PC-3 (cell line): ENCODE data around the gene SDSL. TPM values are rescaled to one million over a fixed set of nuclear protein-coding genes. Genes with fewer than 3 reads are reported as not detected.

ENCODE experiments used
- ATAC-seq: fragments of 200-7000 bp; cut with Tn5 transposase; 2 replicates; pipeline ENCODE4 v1.9.1; 2020; ENCODE audit warnings: mild to moderate bottlenecking, moderate library complexity
- BruUV-seq: library from RNA; stranded (reverse); fragments of 400-500 nt; replicated peaks from 2 replicates; lab custom pipeline; 2021; lab: Mats Ljungman, UMichigan
- CTCF ChIA-PET: fragments of 300-600 bp; sonication (Branson Sonifier 250); formaldehyde crosslinking; loops from one replicate; lab custom pipeline; 2022; ENCODE audit warnings: antibody characterized with exemption; lab: Charles Lee
- POLR2A ChIA-PET: fragments of 300-600 bp; sonication (Branson Sonifier 250); formaldehyde crosslinking; loops from one replicate; lab custom pipeline; 2022; ENCODE audit warnings: antibody characterized with exemption; ENCODE audit not compliant: unreplicated experiment; lab: Charles Lee
- DNase-seq: peaks from one replicate; pipeline ENCODE4 v3.0.0-alpha.2; 2015
- H2AFZ ChIP-seq: fragments of 300-600 bp; sonication (generic); 2 replicates; pipeline ENCODE4 v1.6.0; 2016; ENCODE audit warnings: antibody characterized with exemption, low read length
- H3F3A ChIP-seq: fragments of 300-600 bp; sonication (generic); one replicate; pipeline ENCODE4 v1.6.0; 2017; ENCODE audit warnings: antibody characterized with exemption, low read length, control low read depth, mild to moderate bottlenecking; ENCODE audit not compliant: unreplicated experiment
- H3K27ac ChIP-seq: fragments of 300-600 bp; sonication (generic); 2 replicates; pipeline ENCODE4 v1.5.1; 2016; ENCODE audit warnings: mild to moderate bottlenecking, low read length
- H3K27me3 ChIP-seq: fragments of 300-600 bp; sonication (generic); 2 replicates; pipeline ENCODE4 v1.6.1; 2016; ENCODE audit warnings: low read length, mixed read lengths
- H3K36me3 ChIP-seq: fragments of 300-600 bp; sonication (generic); 2 replicates; pipeline ENCODE4 v1.6.1; 2016; ENCODE audit warnings: low read depth, mixed run types, low read length, mixed read lengths
- H3K4me1 ChIP-seq: fragments of 300-600 bp; sonication (generic); 2 replicates; pipeline ENCODE4 v1.5.1; 2016; ENCODE audit warnings: low read length; ENCODE audit not compliant: insufficient read depth
- H3K4me2 ChIP-seq: fragments of 300-600 bp; sonication (generic); 2 replicates; pipeline ENCODE4 v1.6.0; 2016; ENCODE audit warnings: low read length
- H3K4me3 ChIP-seq: fragments of 300-600 bp; sonication (generic); 2 replicates; pipeline ENCODE4 v1.5.1; 2016; ENCODE audit warnings: mild to moderate bottlenecking, low read length, mixed read lengths
- H3K79me2 ChIP-seq: fragments of 300-600 bp; sonication (generic); 2 replicates; pipeline ENCODE4 v1.6.1; 2017; ENCODE audit warnings: low read length, mixed read lengths
- H3K9ac ChIP-seq: fragments of 300-600 bp; sonication (generic); 2 replicates; pipeline ENCODE4 v1.6.0; 2016; ENCODE audit warnings: mild to moderate bottlenecking, low read length
- H3K9me2 ChIP-seq: fragments of 300-600 bp; sonication (generic); replicated peaks from 2 replicates; pipeline ENCODE4 v1.6.1; 2016; ENCODE audit warnings: mixed run types, low read length, mixed read lengths
- H3K9me3 ChIP-seq: fragments of 300-600 bp; sonication (generic); 2 replicates; pipeline ENCODE4 v1.6.1; 2016; ENCODE audit warnings: low read length, mixed read lengths
- H4K20me1 ChIP-seq: fragments of 300-600 bp; sonication (generic); 2 replicates; pipeline ENCODE4 v1.6.1; 2016; ENCODE audit warnings: low read length, mixed read lengths
- EZH2 ChIP-seq: fragments of 300-600 bp; sonication (generic); IDR thresholded peaks from one replicate; pipeline ENCODE4 v1.6.1; 2017; ENCODE audit warnings: antibody characterized with exemption, mild to moderate bottlenecking, low read length; ENCODE audit not compliant: unreplicated experiment
- EZH2phosphoT487 ChIP-seq: fragments of 300-600 bp; sonication (generic); IDR thresholded peaks from 2 replicates; pipeline ENCODE4 v1.6.1; 2018; ENCODE audit warnings: mild to moderate bottlenecking, antibody characterized with exemption, low read length, borderline replicate concordance
- intact Hi-C: fragments of 100-400 bp; cut with micrococcal nuclease; formaldehyde crosslinking; loops from 2 replicates; pipeline ENCODE4 v1.9.0; 2023
- total RNA-seq: library from RNA; depleted of rRNA; stranded (reverse); fragments of >200 nt; gene quantifications from 2 replicates; pipeline ENCODE4 v1.2.3, GENCODE V29; 2014
- TF ChIP-seq, protein P1 (sequence below): fragments of 300-600 bp; sonication (generic); conservative IDR thresholded peaks from 2 replicates; pipeline ENCODE4 v1.5.1; 2017; ENCODE audit warnings: antibody characterized with exemption, low read depth, mild to moderate bottlenecking, low read length

The SDSL gene
- total RNA-seq, 1 experiment from 2014 or later = 14.0 TPM

DNA sequence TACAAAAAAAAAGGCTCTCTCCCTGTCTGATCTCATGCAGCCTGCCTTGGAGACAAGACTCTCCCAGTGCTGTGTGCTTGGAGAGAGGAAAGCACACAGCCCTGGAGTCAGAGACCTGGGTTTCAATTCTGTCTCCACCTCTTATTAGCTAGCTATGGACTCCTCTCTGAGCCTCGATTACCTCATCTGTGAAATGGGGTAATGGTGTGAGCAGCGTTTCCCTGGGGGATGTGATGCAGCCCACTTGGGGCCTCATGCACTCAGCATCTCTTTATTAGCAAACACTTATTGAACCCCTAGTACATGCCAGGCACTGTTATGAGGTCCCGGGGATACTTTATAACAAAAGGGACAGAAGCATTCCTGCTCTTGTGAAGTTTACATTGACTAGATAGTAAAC, 31.0 kb upstream of the SDSL start:
- no peak for ATAC-seq
- Histone ChIP-seq H3F3A (no peaks in the 10 kb centered on the region), H3K27ac (no peak overlapping the region), H3K4me2 (no peak overlapping the region), H3K4me1 (no peaks in the 10 kb centered on the region), H2AFZ (no peak overlapping the region), H3K36me3 (peaks cover 24% of the 10 kb centered on the region), H3K9ac (no peak overlapping the region), H4K20me1 (no peaks in the 10 kb centered on the region), H3K79me2 (no peaks in the 10 kb centered on the region), H3K27me3 (no peaks in the 10 kb centered on the region), H3K4me3 (no peak overlapping the region), H3K9me2 (no peaks in the 10 kb centered on the region), H3K9me3 (no peaks in the 10 kb centered on the region)
- ChIA-PET CTCF (no interaction called here), POLR2A (no interaction called here)
- BruUV-seq = no TSS peak
- no peak for DNase-seq
- intact Hi-C loops = no loop called here
- TF ChIP-seq EZH2phosphoT487 (no peak), EZH2 (no peak)
- TF ChIP-seq, protein P1, sequence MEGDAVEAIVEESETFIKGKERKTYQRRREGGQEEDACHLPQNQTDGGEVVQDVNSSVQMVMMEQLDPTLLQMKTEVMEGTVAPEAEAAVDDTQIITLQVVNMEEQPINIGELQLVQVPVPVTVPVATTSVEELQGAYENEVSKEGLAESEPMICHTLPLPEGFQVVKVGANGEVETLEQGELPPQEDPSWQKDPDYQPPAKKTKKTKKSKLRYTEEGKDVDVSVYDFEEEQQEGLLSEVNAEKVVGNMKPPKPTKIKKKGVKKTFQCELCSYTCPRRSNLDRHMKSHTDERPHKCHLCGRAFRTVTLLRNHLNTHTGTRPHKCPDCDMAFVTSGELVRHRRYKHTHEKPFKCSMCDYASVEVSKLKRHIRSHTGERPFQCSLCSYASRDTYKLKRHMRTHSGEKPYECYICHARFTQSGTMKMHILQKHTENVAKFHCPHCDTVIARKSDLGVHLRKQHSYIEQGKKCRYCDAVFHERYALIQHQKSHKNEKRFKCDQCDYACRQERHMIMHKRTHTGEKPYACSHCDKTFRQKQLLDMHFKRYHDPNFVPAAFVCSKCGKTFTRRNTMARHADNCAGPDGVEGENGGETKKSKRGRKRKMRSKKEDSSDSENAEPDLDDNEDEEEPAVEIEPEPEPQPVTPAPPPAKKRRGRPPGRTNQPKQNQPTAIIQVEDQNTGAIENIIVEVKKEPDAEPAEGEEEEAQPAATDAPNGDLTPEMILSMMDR = no peak

DNA sequence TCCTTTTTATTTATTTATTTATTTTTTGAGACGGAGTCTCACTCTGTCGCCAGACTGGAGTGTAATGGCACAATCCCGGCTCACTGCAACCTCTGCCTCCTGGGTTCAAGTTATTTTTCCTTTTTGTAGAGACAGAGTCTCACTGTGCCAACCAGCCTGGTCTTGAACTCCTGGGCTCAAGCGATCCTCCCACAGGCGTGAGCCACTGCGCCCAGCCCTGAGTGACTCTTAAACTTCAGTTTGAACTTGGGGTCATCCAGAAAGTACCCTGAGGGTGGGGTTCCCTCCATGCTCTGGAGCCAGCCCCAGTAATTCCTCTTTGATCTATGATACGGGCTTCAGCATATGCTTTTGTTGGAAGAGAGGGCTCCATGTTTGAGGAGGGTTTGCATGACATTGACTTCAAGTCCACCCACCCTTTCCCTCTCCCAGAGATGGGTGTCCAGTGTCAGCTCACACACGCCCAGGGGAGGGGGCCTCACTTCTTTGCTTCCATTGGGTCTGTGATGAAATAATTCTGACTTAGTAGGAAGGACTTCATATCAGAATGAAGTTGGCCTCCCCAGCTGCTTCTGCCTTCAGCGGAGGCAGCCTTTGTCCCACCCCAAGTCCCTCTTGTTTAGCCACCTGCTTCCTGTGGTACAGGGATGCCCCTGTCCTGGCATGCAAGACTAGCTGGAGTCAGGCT, 30.4 kb upstream of the SDSL start:
- ATAC-seq = no peak

DNA sequence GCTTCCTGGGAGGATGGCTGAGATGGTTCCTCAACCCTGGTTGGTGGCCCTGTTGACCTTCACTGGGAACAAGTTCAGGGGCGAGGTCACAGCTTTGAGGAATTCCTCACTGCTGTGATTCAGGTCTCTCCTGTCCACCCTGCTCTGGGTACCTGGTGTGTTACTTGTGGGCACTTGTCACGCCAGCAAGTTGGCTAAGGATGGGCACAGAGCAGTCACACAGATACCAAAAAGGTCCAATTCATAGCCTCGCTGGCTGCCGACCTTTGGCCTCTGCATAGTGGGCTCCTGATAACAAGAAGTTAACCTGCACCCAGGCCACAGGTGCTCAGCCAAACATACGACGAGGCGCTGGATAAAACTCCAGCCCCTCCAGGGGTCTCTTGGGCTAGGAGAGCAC, 29.7 kb upstream of the SDSL start:
- POLR2A ChIA-PET = no interaction called here
- ATAC-seq (no peak), DNase-seq (no peak)
- Histone ChIP-seq H3K4me3 (no peak overlapping the region), H2AFZ (no peak overlapping the region), H3K79me2 (no peaks in the 10 kb centered on the region), H3K27ac (no peak overlapping the region), H3F3A (no peaks in the 10 kb centered on the region), H4K20me1 (no peaks in the 10 kb centered on the region), H3K4me1 (no peaks in the 10 kb centered on the region), H3K4me2 (no peak overlapping the region), H3K9me3 (no peaks in the 10 kb centered on the region), H3K9me2 (no peaks in the 10 kb centered on the region), H3K9ac (no peak overlapping the region), H3K27me3 (no peaks in the 10 kb centered on the region), H3K36me3 (peaks cover 17% of the 10 kb centered on the region)
- intact Hi-C loops = no loop called here
- TF ChIP-seq EZH2 (no peak), EZH2phosphoT487 (no peak)
- TF ChIP-seq, protein P1 = no peak
- no TSS peak for BruUV-seq
- CTCF ChIA-PET = no interaction called here

More for the DNA sequence above, 30.4 kb upstream of the SDSL start:
- Histone ChIP-seq H3K36me3 (peaks cover 23% of the 10 kb centered on the region), H3K9ac (no peak overlapping the region), H3K4me2 (no peak overlapping the region), H3K79me2 (no peaks in the 10 kb centered on the region), H3K9me2 (no peaks in the 10 kb centered on the region), H3K27ac (no peak overlapping the region), H3F3A (no peaks in the 10 kb centered on the region), H2AFZ (no peak overlapping the region), H3K27me3 (no peaks in the 10 kb centered on the region), H3K4me3 (no peak overlapping the region), H3K9me3 (no peaks in the 10 kb centered on the region), H3K4me1 (no peaks in the 10 kb centered on the region), H4K20me1 (no peaks in the 10 kb centered on the region)
- POLR2A ChIA-PET = no interaction called here
- DNase-seq = no peak
- CTCF ChIA-PET = no interaction called here
- no TSS peak for BruUV-seq
- intact Hi-C loops = no loop called here
- TF ChIP-seq, protein P1 = no peak
- TF ChIP-seq EZH2phosphoT487 (no peak), EZH2 (no peak)
